Stimulated activated CD8-positive, alpha-beta memory T cell treated with anti-CD3 and anti-CD28 coated beads, Interleukin-4, amount 100 ng/mL, for 4 hours (primary cell): ENCODE measurements around the gene DST.

Source experiments
- DNase-seq, 2 donors: peaks; one replicate each; pipeline ENCODE4 v3.0.0-alpha.2; 2020; ENCODE audit warnings: low read depth in 2 of 2, low spot score in 1 of 2

Gene DST

DNA sequence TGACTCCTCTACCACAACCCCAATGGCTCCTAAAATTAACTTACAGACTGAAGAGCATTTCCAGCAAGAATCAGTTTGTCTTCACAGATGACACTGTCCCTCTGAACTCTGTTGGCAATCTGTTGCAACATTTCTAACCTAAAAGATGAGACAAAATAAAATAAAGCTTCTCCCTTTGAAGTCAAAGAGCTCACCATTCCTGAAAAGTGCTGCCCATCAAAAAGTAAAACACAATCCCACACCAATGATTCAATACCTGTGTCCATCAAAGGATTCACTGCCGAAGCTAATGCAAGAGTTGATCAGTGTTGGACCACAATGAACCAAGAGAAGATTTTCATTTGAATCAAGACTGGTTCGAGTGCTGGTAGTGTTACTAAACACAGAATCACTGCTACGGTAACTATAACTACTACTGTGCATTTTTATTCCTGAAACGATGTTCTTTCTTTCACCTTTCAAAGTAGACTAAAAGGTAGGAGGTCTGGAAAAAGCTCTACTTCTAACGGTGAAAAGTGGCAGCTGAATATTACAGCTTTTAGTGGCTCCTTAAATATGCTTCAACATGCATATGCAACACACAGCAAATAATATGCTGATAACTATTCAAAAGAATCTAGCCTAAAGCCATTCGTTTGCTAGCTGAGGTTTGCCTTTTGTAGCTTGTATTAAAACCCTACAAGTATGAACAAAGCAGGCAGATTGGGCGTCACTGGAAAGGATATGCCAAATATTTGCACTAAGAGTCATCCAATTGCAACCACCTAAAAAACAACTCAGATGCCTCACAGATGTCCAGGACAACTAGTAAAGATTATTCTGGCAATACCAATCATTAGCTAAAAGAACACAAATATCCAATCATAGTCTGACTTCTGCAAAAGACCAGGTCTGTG lies at the start of gene DST:
Gene DST (minus strand): TSS at position 524 of the 896 bp plus-strand sequence.
- DNase-seq = no peak

DNA sequence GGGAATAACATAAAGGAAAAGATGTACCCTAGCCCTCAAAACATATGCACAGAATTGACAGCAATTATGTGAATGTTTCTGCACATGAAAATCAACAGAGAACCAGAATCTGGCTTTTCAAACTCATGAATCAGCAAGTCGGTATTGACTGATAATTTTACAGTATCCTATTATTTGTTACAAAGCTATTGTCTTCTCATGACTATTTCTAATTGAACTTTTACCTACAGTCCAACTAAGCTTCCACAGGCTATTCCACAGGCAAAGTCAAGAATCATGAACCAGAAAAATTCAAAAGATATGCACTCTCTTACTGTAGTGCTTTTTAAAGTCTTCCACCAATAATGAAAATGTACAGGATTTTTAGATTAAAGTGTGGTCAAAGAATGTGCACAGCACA lies 49.1 kb upstream of the DST start:
- no peak for DNase-seq

DNA sequence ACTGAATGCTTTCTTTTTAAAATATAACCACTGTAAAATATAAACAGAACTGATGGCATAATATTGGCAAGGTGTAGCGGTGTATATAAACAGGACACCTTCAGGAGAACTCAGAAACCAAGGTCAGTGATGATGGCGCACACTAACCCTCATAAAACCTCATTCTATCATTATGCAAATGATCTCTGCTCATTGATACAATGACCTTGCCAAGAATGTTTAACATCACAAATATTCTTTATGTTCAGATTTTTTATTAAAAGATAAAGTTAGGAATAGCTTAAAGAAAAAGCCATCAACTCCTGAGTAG lies 48.6 kb upstream of the DST start:
- no peak for DNase-seq

DNA sequence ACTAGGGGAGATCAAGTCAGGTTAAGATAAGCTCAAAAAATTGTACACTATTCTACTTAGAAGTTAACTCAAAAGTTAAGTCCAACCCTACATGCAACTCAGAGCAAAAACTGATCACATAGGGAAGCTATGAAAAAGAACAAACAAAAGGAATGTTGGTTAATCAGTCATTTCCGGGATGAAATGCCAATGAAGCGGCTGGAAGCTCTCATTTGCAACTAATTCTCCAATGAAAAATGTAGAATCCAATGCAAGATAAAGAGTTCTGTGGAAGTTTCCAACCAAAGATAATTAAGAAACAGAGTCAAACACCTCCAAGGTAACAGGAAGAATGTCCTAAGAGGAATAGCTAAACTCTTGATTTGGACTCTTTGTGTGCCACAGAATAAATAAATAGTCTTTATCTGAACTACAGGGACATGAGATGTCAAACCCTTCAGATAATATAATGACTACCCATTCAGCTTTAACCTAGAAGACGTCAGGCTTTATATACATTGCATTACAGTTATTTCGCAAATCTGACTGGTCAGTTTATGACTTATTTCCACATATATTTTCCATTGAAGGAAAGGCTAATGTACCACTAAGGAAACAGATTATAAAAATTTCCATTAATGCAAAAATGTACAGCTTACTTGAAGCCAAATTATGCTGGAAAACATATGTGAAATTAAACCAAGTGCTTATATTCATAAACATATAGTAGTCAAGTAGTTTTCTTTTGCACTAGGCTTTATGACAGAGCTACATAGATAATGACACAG lies 48.0 kb upstream of the DST start:
- DNase-seq = no peak

DNA sequence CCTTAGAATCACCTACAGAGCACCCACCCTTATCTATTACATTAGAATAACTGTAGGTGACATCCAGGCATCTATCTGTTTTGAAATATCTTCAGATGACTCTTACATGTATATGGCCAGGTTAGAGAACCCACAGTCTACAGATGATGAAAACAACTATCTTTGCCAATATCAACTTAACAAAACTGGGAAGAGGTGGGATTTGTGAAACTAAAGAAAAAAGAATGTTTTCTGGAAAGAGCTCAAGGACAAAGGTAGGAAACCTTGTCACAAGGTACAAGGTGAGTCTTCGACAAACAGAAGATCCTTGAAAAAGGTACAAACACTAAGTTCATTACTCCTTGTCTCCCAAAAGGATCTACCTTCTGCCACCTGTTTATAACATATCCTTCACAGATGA lies 47.0 kb upstream of the DST start:
- DNase-seq = no peak

DNA sequence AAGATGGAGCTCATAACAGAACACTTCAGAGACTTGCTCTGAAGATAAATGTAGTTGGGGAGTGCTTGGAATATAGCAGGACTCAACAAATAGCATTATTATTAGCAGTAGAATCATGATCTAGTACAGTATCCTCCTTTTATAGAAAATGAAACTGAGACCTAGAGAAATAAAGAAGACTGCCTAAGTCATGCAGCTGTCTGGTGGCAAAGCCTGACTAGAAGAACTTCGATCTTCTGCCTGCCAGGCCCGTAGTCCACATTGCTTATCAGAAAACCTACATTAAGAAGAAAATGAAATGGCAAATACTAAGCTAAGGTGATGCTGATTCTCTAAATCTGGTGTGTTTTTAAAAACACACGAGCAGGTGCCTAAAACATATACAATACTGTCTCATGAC lies 46.4 kb upstream of the DST start:
- no peak for DNase-seq

DNA sequence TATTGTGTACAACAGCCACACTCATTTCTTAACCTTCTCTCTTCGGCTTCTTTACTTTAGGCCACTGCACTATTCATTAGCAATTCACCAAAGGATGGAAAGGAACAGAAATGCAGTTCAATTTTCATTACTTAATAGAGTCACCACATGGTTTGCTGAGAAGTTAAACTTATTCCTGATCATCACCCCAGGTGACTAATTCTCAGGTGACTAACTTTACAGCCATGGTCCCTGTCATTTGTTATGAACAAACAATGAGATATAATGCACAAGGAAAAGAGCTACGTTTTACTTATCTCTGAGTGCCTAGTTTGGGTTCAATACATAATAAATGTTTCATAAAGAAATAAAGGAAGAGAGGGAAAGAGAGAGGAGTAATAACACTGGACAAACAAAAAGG lies 45.8 kb upstream of the DST start:
- no peak for DNase-seq

DNA sequence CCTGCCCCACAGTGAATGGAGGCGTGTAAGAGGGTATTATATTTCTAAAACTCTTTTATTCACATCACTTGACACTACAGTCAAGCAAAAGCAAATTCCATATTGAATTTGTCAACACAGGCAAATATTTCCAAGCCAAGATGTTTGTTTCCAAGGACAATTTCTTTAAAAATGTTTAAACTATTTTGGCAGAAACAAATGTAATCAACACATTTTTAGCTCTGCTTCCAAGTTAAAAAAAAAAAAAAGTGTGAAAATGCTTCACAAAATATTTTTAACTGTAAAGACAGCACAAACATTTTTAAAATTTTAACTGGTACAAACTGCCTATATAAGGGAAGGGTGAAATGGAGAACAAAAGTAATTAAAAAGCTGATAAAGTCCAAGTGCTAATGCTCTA lies 44.9 kb upstream of the DST start:
- no peak for DNase-seq

DNA sequence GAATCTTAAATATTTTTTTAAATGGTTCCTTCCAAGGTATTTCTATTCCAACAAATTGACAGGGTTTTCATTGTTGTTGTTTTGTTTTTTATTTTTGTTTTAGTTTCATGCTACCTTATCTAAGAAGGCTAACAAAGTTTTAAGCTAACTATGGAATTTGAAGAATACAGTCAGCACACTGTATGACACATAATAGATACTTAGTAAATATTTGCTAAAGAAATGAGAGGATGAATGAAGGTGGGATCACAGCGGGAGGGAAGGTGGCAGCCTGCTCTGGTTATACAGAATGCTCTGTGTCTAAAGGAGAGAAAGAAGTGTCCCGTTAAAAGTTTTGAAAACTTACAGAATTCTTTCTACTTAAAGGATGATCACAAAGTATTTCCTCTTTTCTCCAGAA lies 43.7 kb upstream of the DST start:
- DNase-seq = no peak

DNA sequence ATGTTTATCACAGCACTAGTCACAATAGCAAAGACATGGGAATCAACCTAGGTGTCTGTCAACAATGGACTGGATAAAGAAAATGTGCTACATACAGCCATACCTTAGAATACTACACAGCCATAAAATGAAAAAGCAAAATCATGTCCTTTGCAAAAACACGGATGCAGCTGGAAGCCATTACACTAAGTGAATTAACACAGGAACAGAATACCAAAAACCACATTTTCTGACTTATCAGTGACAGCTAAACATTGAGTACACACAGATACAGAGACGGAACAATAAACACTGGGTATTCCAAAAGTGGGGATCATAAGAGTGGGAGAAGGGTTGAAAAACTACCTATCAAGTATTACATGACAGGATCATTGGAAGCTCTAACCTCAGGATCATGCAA lies 43.3 kb upstream of the DST start:
- DNase-seq = no peak

DNA sequence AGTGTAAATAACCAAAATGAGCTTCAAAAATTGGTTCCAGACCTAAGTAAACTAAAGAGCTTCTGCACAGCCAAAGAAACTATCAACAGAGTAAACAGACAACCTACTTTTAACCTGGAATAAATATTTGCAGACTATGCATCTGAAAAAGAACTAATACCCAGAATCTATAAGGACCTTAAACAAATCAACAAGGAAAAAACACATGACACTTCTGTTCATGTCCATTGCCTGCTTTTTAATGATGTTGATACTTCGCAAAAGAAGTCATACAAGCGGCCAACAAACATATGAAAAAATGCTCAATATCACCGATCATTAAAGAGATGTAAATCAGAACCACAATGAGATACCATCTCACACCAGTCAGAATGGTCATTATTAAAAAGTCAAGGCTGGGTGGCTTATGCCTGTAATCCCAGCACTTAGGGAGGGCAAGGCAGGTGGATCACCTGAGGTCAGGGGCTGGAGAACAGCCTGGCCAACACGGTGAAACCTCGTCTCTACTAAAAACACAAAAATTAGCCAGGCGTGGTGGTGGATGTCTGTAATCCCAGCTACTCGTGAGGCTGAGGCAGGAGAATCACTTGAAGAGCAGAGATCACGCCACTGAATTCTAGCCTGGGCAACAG lies 42.5 kb upstream of the DST start:
- DNase-seq = no peak

DNA sequence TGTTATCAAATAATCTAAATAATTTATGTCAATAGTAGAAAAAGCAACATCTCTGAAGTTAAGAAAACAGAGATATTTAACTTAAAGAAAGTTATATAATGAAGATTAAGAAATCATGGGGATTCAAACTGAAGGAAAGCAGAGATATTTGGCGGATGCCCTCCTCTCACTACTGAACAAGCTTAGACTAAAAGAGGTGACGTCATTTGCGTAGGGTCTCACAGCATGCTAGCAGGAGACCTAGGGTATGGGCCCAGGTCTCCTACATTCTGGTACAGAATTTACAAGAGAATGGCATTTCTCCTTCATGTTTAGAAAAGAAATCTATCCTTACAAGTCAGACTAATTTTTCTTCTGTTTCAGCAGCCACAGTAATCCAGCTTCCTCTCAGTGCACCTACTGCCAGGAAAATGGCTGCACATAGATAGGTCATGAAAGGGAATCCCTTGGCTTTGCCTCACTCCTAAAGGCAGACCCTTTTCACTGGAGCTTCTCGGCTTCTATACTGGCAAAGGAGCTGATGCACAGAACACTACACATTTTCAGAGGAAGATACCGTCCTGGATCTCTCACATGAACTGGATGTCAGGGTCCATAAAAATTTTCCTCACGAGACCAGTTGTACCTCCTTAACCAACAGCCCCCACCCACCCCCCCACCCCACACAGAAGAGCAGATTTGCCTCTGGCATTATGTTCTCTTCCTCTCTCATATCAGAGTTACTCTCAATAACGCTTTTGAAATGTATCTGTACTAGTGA lies 41.8 kb upstream of the DST start:
- DNase-seq = no peak

DNA sequence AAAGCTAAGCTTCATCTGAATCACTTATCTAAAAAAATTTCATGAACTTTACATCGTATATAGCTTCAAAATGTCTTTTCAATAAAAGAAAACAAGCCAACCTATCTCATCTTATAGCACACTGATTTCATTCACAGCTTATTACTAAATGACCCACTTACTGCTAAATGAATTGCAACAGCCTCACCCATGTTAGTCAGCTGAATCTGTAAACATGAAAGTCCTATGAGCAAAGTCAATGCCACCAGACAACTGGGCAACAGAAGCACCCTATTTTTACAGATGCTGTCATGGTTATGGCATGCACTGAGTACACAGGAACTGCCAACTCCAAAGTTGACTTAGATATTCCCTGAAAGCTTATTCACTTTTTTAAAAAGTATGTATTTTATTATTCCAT lies 41.2 kb upstream of the DST start:
- no peak for DNase-seq

DNA sequence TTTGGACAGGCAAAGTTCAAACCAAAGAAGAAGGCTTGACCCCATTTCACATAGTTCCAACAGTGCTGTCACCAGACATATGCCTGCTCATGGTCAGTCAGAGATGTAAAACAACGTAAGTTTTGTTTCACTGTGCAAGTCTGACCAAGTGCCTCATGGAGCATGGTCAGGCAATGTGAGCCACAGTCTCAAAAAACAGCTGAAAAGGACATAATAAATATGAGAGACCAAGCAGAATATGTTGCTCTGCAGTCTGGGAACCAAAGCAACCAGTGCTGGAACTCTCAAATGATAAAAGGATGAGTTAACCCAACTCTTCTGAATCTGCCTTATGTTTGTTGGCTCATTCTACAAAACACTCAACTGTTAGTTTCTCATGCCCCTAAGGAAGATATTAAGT lies 39.9 kb upstream of the DST start:
- no peak for DNase-seq

DNA sequence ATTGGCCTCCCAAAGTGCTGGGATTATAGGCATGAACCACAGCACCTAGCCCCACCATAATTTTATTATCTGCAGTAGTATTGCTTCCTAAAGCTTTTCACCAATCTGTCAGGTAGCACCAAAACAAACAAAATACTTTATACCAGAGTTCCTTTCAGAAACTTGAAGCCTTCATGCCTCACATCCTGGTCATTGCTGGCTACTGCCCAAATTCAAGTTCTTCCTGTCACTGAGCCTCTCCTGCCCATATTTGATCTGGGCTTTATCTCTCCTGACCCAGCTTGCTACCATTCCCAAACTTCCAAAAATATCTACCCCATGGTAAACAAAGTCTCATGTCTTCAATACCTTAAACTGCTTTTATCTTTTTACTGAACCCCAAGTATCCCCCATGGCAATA lies 34.9 kb upstream of the DST start:
- DNase-seq = no peak

DNA sequence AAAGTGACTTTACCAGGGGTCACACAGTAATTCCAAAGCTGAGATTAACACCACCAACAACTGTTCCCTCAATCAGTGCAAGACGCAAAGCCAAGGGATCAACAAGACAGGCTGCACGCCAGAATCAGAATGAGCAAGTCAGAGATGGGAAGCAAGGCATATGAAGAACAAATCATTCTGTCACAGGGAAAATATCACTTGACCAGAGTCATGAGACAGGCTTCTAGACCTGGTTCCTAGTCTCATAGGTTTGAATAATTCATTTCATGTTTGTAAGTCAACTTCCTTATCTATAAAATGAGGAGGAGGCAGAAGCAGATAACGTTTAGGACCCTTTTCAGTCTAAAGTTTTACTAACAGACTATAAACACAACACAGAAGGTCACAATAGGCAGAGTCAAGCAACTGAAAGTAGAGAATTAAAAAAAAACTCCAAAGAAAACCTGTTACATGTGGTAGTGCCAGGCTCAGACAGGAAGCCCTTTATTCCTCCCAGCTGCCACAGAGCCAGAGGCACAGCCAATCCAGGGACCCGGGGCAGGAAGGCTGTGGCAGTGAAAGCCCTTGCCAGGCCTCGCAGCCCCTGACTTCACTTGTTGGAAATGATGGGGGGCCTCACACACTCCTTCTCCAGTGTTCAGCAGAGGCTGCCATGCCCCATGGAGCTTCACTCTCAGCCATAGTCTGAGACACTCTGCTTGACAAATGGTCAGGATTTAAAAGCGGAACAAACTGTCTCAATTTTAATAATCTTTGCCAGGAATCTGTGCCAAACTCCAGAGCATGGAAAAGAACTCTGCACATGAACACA lies 29.2 kb upstream of the DST start:
- DNase-seq = no peak

DNA sequence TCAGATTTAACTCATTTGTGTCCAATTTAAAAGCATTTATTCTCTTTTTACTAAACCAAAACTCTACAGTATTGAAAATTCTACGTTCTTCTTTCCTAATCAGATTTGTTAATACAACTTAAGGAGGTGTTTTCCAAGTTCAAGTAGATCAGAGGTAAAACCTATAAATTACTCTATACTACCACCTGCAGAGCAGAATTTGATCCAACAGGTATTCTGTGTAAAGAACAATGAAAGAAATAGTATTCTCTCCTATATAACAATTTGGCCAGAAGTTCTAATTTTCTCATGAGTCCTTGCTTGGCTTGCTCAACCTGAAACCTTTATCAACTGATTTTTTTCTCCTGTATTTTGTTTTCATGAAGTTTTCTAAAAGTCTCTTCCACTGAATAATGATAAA lies 28.5 kb upstream of the DST start:
- DNase-seq = no peak

DNA sequence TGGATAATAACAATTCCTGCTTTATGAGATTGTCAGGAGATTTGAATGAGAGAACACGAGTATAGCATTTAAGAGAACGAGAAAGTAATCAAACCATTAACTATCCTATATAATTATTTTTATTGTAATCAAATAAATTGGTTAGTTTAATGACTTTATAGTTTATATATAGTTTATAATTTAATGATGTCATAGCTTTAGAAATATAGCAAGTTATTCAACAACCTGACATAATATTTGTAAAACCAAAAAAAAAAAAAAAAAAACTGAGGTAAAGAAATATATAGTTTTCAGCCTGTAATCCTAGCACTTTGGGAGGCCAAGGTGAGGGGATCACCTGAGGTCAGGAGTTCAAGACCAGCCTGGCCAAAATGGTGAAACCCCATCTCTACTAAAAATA lies 26.4 kb upstream of the DST start:
- DNase-seq = no peak

DNA sequence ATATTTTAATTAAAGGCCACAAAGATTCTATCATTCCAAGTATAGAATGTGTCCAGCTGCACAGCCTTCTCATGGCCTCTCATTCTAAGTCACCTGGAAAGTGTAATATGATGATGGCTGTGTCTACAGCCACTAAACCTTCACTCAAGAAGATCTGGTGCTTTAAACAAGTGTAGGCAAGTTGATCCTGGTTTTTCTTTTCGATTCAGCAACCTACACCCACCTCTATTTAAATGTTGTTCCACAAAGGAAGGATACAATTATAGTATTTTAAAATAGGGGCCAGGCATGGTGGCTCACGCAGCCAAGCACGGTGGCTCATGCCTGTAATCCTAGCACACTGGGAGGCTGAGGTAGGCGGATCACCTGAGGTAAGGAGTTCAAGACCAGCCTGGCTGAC lies 25.5 kb upstream of the DST start:
- no peak for DNase-seq

DNA sequence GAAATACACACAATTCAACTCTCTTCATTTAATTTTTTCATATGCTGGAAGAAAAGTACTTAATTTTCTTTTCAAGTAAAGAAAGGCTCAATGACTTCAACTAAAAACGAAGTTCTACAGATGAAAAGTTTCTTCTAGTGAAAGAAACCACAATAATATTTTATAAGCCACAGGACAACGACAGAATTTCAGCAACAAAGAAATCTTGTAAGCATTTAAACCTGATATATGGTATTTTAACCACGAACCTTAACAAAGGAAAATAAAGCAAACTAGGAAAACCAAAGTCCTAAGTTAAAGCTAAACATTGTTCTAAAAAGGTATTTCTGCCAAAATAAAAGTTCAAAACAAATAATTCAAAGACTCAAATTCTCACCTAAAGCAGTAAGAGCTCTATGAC lies 24.6 kb upstream of the DST start:
- no peak for DNase-seq

DNA sequence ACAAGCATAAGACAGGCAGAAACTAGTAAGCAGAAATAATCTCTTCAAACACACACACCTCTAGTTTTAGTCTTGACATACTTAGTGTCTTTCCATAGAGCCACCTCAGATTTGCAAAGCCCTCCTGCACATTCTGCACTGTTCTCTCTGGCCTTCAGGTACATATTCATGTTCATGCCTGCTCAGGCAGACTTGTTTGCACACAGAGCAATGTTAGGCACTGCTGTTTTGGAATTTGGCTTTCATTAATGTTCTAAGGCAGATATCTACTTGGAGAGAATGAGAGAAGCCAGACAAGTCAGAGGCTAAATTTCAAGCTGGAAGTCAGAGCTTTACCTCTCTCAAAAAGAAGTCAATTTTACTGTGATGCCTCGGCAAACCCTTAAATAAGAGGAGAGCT lies 21.3 kb upstream of the DST start:
- no peak for DNase-seq
